HG03025 (cell line): ENCODE results near the gene ATP5MG.

Experiments used
- ATAC-seq: cut with Tn5 transposase; IDR thresholded peaks from one replicate; pipeline ENCODE4 v1.9.1; 2021; ENCODE audit warnings: mild to moderate bottlenecking, moderate library complexity; ENCODE audit not compliant: unreplicated experiment, low FRiP score

The ATP5MG gene

DNA sequence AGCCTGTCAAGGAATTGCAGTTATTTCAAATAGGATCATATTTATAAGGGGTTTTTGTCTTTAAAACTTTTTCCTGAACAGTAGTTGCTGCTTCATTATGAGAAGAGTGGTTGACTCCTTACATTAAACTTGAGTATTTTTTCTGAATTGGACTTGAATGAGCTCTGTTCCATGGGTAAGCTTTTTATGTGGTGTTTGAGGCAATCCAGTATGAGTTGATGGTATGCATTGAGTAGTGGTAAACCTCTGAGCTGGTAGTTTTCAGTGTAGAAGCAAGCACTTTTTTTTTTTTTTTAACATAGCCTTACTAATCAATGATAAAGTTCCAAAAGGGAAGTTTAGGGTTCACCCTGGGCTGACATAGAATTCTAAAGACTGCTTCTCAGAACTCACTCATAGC lies 38.2 kb downstream of the ATP5MG start:
- ATAC-seq, result no peak

DNA sequence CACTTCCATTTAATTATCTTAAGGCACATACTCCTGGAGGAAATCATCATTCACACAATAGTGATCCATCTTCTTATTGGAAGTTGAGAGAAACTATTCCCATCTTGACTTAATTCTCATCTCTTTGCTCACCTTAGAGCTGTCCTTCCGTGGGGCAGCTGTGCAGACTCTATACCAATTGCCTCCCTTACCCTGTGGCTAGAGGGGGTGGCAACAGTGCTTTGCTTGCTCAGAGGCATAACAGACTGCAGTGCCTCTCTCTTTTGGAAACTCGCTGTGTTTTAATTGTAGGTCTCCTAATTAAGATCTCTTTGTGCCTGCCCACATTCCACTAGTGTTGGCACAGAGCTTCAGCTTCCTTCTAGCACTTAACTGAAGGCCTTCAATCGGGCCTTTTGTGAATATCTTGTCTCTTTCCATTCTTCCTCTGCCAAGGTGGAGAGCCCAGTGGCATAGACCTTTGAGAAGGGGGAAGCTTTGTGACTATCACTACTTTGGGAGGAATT lies 40.4 kb downstream of the ATP5MG start:
- ATAC-seq, result no peak

DNA sequence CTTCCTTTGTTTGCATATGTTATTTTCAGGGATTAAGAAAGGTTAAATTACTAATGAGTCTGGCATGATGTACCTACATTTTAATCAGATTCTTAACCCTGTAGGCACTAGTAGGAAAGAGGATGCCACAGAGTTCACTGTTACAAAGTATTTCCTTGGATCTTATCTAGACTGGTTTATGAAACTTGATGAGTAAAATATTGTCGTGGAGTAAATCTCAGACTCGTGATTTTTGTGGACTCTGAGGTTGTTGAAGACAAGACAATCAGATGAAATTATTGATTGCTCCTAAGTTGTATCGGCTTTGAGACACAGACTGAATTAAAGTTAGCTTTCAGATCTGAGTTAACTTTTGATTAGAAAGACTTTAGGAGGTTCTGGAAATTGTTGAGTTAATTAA lies 40.9 kb downstream of the ATP5MG start:
- ATAC-seq, result no peak

DNA sequence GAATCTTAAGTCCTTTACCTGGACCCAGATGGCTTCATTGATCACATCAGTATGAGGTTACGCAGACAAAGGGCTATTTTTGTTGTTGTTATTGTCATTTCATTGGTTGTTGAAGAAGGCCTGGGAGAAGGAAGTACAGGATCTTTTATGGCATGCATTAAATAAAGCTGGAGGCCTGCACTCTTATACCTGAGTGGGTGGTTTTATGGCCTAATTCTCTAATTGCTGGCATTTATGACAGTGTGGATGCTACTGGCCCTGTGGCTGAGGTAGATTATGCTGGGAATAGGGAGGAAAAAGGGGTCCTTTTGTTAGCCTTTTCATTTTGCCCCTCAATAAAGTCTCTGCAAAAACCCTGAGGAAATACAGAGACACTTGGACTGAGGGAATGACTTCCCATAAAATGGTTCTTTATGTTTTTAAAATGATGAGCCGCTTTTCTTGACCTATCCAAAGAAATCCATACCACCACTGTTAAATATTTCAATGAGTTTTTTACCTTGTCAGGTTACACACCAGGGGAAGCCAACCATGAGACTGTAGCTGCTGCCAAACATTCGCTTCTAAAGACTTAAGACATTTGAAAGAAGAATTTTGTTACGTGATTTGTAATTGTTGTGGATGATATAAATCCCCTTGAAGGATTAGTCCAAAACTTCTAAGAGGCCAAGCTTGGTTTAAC lies 41.6 kb downstream of the ATP5MG start:
- ATAC-seq, result no peak

DNA sequence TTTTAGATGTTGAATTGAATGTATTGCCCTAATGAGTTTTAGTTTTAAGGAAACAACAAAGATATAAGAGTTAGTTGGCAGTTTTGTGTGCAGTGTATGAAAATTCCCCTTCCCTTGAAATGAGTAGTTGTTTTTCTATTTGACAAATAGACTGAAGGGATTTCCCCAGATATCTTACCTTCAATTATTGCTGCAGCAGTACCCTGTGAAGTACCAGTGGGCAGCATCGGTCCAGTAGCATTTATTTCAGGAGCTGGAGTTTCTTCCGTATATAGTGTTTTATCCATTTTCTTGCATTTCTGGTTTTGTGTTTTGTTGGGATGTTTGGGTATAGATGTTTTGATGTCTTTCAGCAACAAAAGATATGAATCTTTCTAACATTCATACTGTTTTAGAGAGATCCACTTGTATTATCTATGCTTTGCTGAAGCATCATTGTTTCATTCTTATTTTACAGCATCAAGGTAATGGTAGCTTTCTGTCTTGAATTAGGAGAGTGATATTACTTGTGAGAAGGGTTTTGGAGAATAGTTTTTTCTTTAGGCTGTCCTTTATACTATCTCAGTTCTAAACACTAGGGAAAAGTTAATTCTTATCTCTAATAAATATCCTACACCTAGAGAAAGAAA lies 42.3 kb downstream of the ATP5MG start:
- no peak for ATAC-seq

DNA sequence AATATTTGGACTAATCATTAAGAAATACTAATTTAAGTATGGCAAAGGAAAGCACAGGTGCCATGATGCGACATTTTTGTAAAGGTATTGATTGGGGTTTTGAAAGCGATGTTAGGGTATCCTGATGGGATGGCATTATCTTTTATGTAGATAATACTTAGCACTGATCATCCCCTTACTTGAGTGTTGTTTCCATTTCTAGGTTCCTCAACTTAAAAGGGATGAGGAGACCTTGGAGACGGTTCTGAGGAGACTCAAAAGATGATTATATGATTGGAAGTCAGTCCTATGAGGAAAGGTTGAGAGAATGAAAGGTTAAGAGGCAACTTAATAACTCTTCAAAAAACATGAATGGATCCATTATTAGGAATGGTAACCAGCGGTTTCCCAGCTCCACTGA lies 46.0 kb downstream of the ATP5MG start:
- ATAC-seq, result no peak

DNA sequence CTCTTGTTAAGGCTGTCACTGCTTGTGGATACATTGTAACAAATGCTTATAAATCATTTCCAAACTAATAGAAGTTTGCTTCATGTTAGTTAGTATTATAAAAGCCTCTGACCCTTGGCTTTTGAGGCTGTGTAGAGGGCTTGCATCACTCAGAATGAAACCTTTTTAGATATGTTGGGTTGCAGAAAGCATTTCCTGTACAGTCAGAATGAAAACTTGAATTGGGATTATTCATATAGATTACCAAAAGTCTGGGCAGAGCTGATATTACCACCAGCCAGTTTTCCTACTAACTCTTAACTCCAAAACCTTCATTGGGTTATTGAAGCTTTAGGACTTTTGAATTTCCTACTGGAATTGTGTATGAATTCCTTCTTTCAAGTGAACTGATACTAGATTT lies 46.9 kb downstream of the ATP5MG start:
- ATAC-seq, result no peak

DNA sequence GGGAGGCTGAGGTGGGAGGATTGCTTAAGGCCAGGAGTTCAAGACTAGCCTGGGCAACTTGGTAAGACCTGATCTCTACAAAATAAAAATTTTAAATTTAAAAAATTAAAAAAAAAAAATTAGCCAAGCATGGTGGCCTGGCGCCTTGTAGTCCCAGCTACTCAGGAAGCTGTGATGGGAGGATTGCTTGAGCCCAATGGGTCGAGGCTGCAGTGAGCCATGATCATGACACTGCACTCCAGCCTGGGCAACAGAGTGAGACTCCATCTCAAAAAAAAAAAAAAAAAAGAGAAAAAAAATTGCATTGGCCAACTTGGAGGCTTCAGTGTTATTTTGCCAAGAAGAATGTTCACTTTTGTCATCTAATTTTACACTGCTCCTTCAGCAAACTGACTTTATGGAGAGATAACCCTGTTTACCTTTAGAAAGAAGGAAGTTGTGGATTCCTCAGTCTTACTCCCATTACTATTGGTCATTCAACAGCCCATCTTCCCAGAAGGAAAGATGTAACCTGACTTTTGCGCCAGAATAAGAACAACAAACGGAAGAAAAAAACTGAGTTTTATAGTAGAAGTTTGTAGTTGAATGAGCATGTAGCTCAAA lies 48.0 kb downstream of the ATP5MG start:
- no peak for ATAC-seq

DNA sequence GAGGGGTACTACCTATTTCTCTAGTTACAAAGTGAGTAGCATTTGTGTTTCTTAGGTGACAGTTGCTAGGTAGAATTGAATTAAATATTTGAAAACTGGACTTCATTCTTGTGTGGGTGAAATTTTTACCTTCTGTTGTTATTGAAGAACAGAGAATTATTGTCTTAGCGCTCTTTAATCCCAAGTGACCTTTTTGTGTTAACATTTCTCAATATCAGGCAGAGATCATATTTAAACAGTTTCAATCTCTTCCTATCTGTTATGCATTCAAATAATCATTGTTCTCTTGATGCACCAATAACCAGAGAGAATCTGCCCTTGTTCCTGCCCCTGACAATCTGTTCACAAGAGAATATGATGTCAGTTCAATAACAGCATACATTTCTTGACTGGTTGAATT lies 49.0 kb downstream of the ATP5MG start:
- no peak for ATAC-seq
